Measurements from ENCODE around the gene ACBD5.
A peak's percentile ranks its signal among the peaks of the same experiment; 100 is the strongest.
"Not testable (repeated sequence)": the region's sequence is repeated elsewhere in the genome, so short reads cannot be mapped to it uniquely, and the experiment has no call there.

ACBD5 gene

GRCh38 chr10:27158421-27158820 is 82.2 kb downstream of the ACBD5 start:
- no peak for DNase-seq
- Mint-ChIP-seq H3K4me3 (peak overlapping the region; percentile 100), H3K9me3 (no peaks in the 10 kb centered on the region), H3K36me3 (ENCODE audit: low read depth) (peaks cover 43% of the 10 kb centered on the region), H3K4me1 (peaks cover 33% of the 10 kb centered on the region), H3K27me3 (ENCODE audit: low read depth, poor library complexity) (peaks cover 3% of the 10 kb centered on the region), H3K27ac (no peak overlapping the region)
- no peak for TF ChIP-seq CTCF (IDR thresholded peaks at IDR 0.05)

- no peaks in the 10 kb centered on the region for H3K9me3 Mint-ChIP-seq
- peak overlapping the region; percentile 98 for H3K27ac Mint-ChIP-seq
- H3K36me3 Mint-ChIP-seq (ENCODE audit: low read depth): peaks cover 43% of the 10 kb centered on the region
- H3K4me1 Mint-ChIP-seq: peaks cover 43% of the 10 kb centered on the region
- H3K27me3 Mint-ChIP-seq (ENCODE audit: low read depth, poor library complexity): peaks cover 3% of the 10 kb centered on the region
- peak overlapping the region; percentile 100 for H3K4me3 Mint-ChIP-seq
- TF ChIP-seq CTCF (IDR thresholded peaks at IDR 0.05): no peak
- no peak for DNase-seq
These were observed 83.4 kb downstream of the ACBD5 start for GRCh38 chr10:27157150-27157549.

GRCh38 chr10:27156566-27156965 is 84.0 kb downstream of the ACBD5 start:
- peaks cover 48% of the 10 kb centered on the region for H3K4me1 Mint-ChIP-seq
- not testable (repeated sequence) for H3K27me3 Mint-ChIP-seq (ENCODE audit: low read depth, poor library complexity); H3K27ac Mint-ChIP-seq; DNase-seq; H3K9me3 Mint-ChIP-seq
- peak overlapping the region; percentile 100 for H3K4me3 Mint-ChIP-seq
- H3K36me3 Mint-ChIP-seq (ENCODE audit: low read depth): peaks cover 42% of the 10 kb centered on the region

- peaks cover 50% of the 10 kb centered on the region for H3K4me1 Mint-ChIP-seq
- H3K27me3 Mint-ChIP-seq (ENCODE audit: low read depth, poor library complexity): peaks cover 3% of the 10 kb centered on the region
- peak within 1 kb of the TSS; percentile 100 for H3K4me3 Mint-ChIP-seq
- peaks cover 42% of the 10 kb centered on the region for H3K36me3 Mint-ChIP-seq (ENCODE audit: low read depth)
- peak; percentile 88 for DNase-seq
- peak within 1 kb of the TSS; percentile 100 for H3K27ac Mint-ChIP-seq
- TF ChIP-seq CTCF (IDR thresholded peaks at IDR 0.05): no peak
- no peaks in the 10 kb centered on the region for H3K9me3 Mint-ChIP-seq
These were observed 85.4 kb downstream of the ACBD5 start, which contains the start of gene MASTL for GRCh38 chr10:27155066-27155754. Gene MASTL (plus strand): TSS chr10:27155352. CDS start chr10:27155427, 75 bp downstream.

GRCh38 chr10:27153845-27154193 is 86.8 kb downstream of the ACBD5 start:
- Mint-ChIP-seq H3K9me3 (no peaks in the 10 kb centered on the region), H3K4me1 (peaks cover 52% of the 10 kb centered on the region)
- DNase-seq: no peak

GRCh38 chr10:27153329-27153728 is 87.3 kb downstream of the ACBD5 start:
- peak overlapping the region; percentile 100 for H3K4me3 Mint-ChIP-seq
- peak overlapping the region; percentile 100 for H3K27ac Mint-ChIP-seq
- DNase-seq: no peak
- TF ChIP-seq CTCF (IDR thresholded peaks at IDR 0.05): no peak
- no peaks in the 10 kb centered on the region for H3K9me3 Mint-ChIP-seq
- peaks cover 52% of the 10 kb centered on the region for H3K4me1 Mint-ChIP-seq
- peaks cover 3% of the 10 kb centered on the region for H3K27me3 Mint-ChIP-seq (ENCODE audit: low read depth, poor library complexity)
- peaks cover 46% of the 10 kb centered on the region for H3K36me3 Mint-ChIP-seq (ENCODE audit: low read depth)

More at GRCh38 chr10:27153845-27154193, 86.8 kb downstream of the ACBD5 start:
- Mint-ChIP-seq H3K27me3 (ENCODE audit: low read depth, poor library complexity) (peaks cover 3% of the 10 kb centered on the region), H3K4me3 (peak overlapping the region; percentile 100), H3K27ac (peak overlapping the region; percentile 100), H3K36me3 (ENCODE audit: low read depth) (peaks cover 45% of the 10 kb centered on the region)
- TF ChIP-seq CTCF (IDR thresholded peaks at IDR 0.05): no peak

All from nephron progenitor cell (in vitro differentiated cells).